Mesendoderm (in vitro differentiated cells): ENCODE data around the gene KRTAP15-1. TPM values are rescaled to one million over a fixed set of nuclear protein-coding genes. Genes with fewer than 3 reads are reported as not detected.

Experiments used
- DNase-seq: peaks from one replicate; pipeline ENCODE4 v3.0.0; 2013
- H2AK5ac ChIP-seq: 2 replicates; pipeline ENCODE4 v1.6.1; 2013; ENCODE audit warnings: low read length, inconsistent platforms
- H2BK120ac ChIP-seq: 2 replicates; pipeline ENCODE4 v1.6.1; 2013; ENCODE audit warnings: low read depth, mild to moderate bottlenecking, low read length, moderate library complexity, mixed read lengths
- H2BK15ac ChIP-seq: replicated peaks from 2 replicates; pipeline ENCODE4 v1.6.1; 2013; ENCODE audit warnings: low read depth, mild to moderate bottlenecking, moderate library complexity
- H2BK5ac ChIP-seq: 2 replicates; pipeline ENCODE4 v1.6.1; 2013; ENCODE audit warnings: low read length, inconsistent platforms
- H3K18ac ChIP-seq: 2 replicates; pipeline ENCODE4 v1.6.1; 2013; ENCODE audit warnings: mild to moderate bottlenecking, low read length, mixed read lengths
- H3K23ac ChIP-seq: one replicate; pipeline ENCODE4 v1.6.1; 2013; ENCODE audit warnings: low read length
- H3K27ac ChIP-seq: 2 replicates; pipeline ENCODE4 v1.5.1; 2013; ENCODE audit warnings: low read depth, mild to moderate bottlenecking, inconsistent platforms, low read length, moderate library complexity
- H3K27me3 ChIP-seq: 2 replicates; pipeline ENCODE4 v1.6.1; 2013; ENCODE audit warnings: low read length, control low read depth, mild to moderate bottlenecking, inconsistent platforms; ENCODE audit not compliant: insufficient read depth, poor library complexity
- H3K36me3 ChIP-seq: 2 replicates; pipeline ENCODE4 v1.6.1; 2013; ENCODE audit warnings: low read length, inconsistent platforms; ENCODE audit not compliant: control insufficient read depth, insufficient read depth
- H3K4ac ChIP-seq: one replicate; pipeline ENCODE4 v1.6.1; 2013; ENCODE audit warnings: low read depth, mild to moderate bottlenecking, low read length, moderate library complexity
- H3K4me1 ChIP-seq: 2 replicates; pipeline ENCODE4 v1.6.1; 2013; ENCODE audit warnings: low read depth, low read length, inconsistent platforms; ENCODE audit not compliant: control insufficient read depth
- H3K4me2 ChIP-seq: 2 replicates; pipeline ENCODE4 v1.6.1; 2013; ENCODE audit warnings: low read length
- H3K4me3 ChIP-seq: 2 replicates; pipeline ENCODE4 v1.5.1; 2013; ENCODE audit warnings: mild to moderate bottlenecking, low read length
- H3K56ac ChIP-seq: one replicate; pipeline ENCODE4 v1.6.1; 2013; ENCODE audit warnings: low read length
- H3K79me1 ChIP-seq: 2 replicates; pipeline ENCODE4 v1.6.1; 2013; ENCODE audit warnings: low read length, inconsistent platforms
- H3K79me2 ChIP-seq: 2 replicates; pipeline ENCODE4 v1.6.1; 2013; ENCODE audit warnings: mild to moderate bottlenecking, low read length; ENCODE audit not compliant: control insufficient read depth, insufficient read depth
- H3K9ac ChIP-seq: 2 replicates; pipeline ENCODE4 v1.6.1; 2013; ENCODE audit warnings: low read length, inconsistent platforms
- H4K5ac ChIP-seq: one replicate; pipeline ENCODE4 v1.6.1; 2013; ENCODE audit warnings: low read length
- H4K8ac ChIP-seq: one replicate; pipeline ENCODE4 v1.6.1; 2013; ENCODE audit warnings: low read depth, mild to moderate bottlenecking, control low read depth, low read length, moderate library complexity
- WGBS: extraction: QIAGEN DNeasy Blood & Tissue Kit; methylation state at CpG from one replicate; pipeline ENCODE4 v1.1.7; 2013; ENCODE audit warnings: low lambda C conversion rate, missing lambda C conversion rate; ENCODE audit not compliant: insufficient coverage; ENCODE audit errors: extremely low coverage; 5-methylcytosine and 5-hydroxymethylcytosine counted together
- polyA plus RNA-seq, 2 experiments: library from polyadenylated mRNA; stranded (reverse); fragments of 200-250 nt; gene quantifications; one replicate each; pipeline ENCODE4 v1.2.3, GENCODE V29; 2013

Gene KRTAP15-1
- not detected for polyA plus RNA-seq (2013, experiment 1 of 2)
- not detected for polyA plus RNA-seq (2013, experiment 2 of 2)

- H3K4ac ChIP-seq, result no peak within 1 kb of the TSS
- no peak within 1 kb of the TSS for H2BK120ac ChIP-seq
- H3K4me1 ChIP-seq, result no peaks in the 10 kb centered on the region
- H2AK5ac ChIP-seq, result no peak within 1 kb of the TSS
- DNase-seq, result no peak
- no peaks in the 10 kb centered on the region for H3K27me3 ChIP-seq
- H3K4me2 ChIP-seq, result no peak within 1 kb of the TSS
- H2BK5ac ChIP-seq, result no peak within 1 kb of the TSS
- no peaks in the 10 kb centered on the region for H3K36me3 ChIP-seq
- H3K79me2 ChIP-seq, result no peaks in the 10 kb centered on the region
- no CpG with 5 or more reads among the region's 5 CpGs for WGBS
- H3K56ac ChIP-seq, result no peak within 1 kb of the TSS
- no peak within 1 kb of the TSS for H3K4me3 ChIP-seq
- H3K9ac ChIP-seq, result no peak within 1 kb of the TSS
- H4K8ac ChIP-seq, result no peak within 1 kb of the TSS
- H3K27ac ChIP-seq, result no peak within 1 kb of the TSS
- H2BK15ac ChIP-seq, result no peak within 1 kb of the TSS
- H3K23ac ChIP-seq, result no peak within 1 kb of the TSS
- no peak within 1 kb of the TSS for H3K18ac ChIP-seq
- no peak within 1 kb of the TSS for H4K5ac ChIP-seq
- H3K79me1 ChIP-seq, result no peaks in the 10 kb centered on the region
Observed at GRCh38 chr21:30439975-30440374, at the start of gene KRTAP15-1. Gene KRTAP15-1, plus strand, starts transcription at chr21:30440275. Its CDS starts 53 bp downstream, at chr21:30440328.

GRCh38 chr21:30391492-30392025 lies 48.5 kb upstream of the KRTAP15-1 start:
- H2BK120ac ChIP-seq, result no peak overlapping the region
- H3K4ac ChIP-seq, result no peak overlapping the region
- no peak overlapping the region for H3K18ac ChIP-seq
- no peak overlapping the region for H2BK15ac ChIP-seq
- H2BK5ac ChIP-seq, result no peak overlapping the region
- no peaks in the 10 kb centered on the region for H3K27me3 ChIP-seq
- no peak overlapping the region for H3K4me2 ChIP-seq
- no peak for DNase-seq
- no CpG with 5 or more reads among the region's 2 CpGs for WGBS
- no peaks in the 10 kb centered on the region for H3K36me3 ChIP-seq
- no peak overlapping the region for H3K23ac ChIP-seq
- no peak overlapping the region for H3K4me3 ChIP-seq
- no peaks in the 10 kb centered on the region for H3K79me2 ChIP-seq
- H3K4me1 ChIP-seq, result no peaks in the 10 kb centered on the region
- no peak overlapping the region for H4K5ac ChIP-seq
- no peaks in the 10 kb centered on the region for H3K79me1 ChIP-seq
- no peak overlapping the region for H3K56ac ChIP-seq
- H3K27ac ChIP-seq, result no peak overlapping the region
- no peak overlapping the region for H3K9ac ChIP-seq
- no peak overlapping the region for H2AK5ac ChIP-seq
- H4K8ac ChIP-seq, result no peak overlapping the region

- no peak within 1 kb of the TSS for H3K27ac ChIP-seq
- no peak within 1 kb of the TSS for H2BK120ac ChIP-seq
- H3K23ac ChIP-seq, result no peak within 1 kb of the TSS
- H3K79me2 ChIP-seq, result no peaks in the 10 kb centered on the region
- no peak within 1 kb of the TSS for H3K4ac ChIP-seq
- no peak within 1 kb of the TSS for H4K5ac ChIP-seq
- H3K18ac ChIP-seq, result no peak within 1 kb of the TSS
- H2AK5ac ChIP-seq, result no peak within 1 kb of the TSS
- no peak within 1 kb of the TSS for H3K56ac ChIP-seq
- H3K9ac ChIP-seq, result no peak within 1 kb of the TSS
- no peak for DNase-seq
- no peak within 1 kb of the TSS for H4K8ac ChIP-seq
- H3K27me3 ChIP-seq, result no peaks in the 10 kb centered on the region
- no peak within 1 kb of the TSS for H2BK5ac ChIP-seq
- no peak within 1 kb of the TSS for H2BK15ac ChIP-seq
- no peak within 1 kb of the TSS for H3K4me3 ChIP-seq
- no CpG with 5 or more reads among the region's 4 CpGs for WGBS
- no peak within 1 kb of the TSS for H3K4me2 ChIP-seq
- H3K79me1 ChIP-seq, result no peaks in the 10 kb centered on the region
- no peaks in the 10 kb centered on the region for H3K36me3 ChIP-seq
- no peaks in the 10 kb centered on the region for H3K4me1 ChIP-seq
Observed at GRCh38 chr21:30395731-30396130, 44.3 kb upstream of the KRTAP15-1 start, which contains the start of gene KRTAP13-1. Gene KRTAP13-1, plus strand, starts transcription at chr21:30396031. Its CDS starts 56 bp downstream, at chr21:30396087.

- Histone ChIP-seq H3K4me1 (no peaks in the 10 kb centered on the region), H2BK15ac (no peak overlapping the region), H2AK5ac (no peak overlapping the region), H4K8ac (no peak overlapping the region), H3K18ac (no peak overlapping the region), H3K9ac (no peak overlapping the region), H2BK120ac (no peak overlapping the region), H3K36me3 (no peaks in the 10 kb centered on the region), H3K27me3 (no peaks in the 10 kb centered on the region), H3K4me3 (no peak overlapping the region), H2BK5ac (no peak overlapping the region), H3K4ac (no peak overlapping the region), H3K79me2 (no peaks in the 10 kb centered on the region), H3K27ac (no peak overlapping the region), H3K4me2 (peak overlapping the region; percentile 20), H4K5ac (peak overlapping the region; percentile 81), H3K23ac (no peak overlapping the region), H3K79me1 (no peaks in the 10 kb centered on the region), H3K56ac (peak overlapping the region; percentile 34)
- WGBS, result no CpG with 5 or more reads among the region's 14 CpGs
- DNase-seq, result peak; percentile 99
Observed at GRCh38 chr21:30408782-30409494, 31.1 kb upstream of the KRTAP15-1 start.

- H3K4me3 ChIP-seq, result no peak overlapping the region
- H3K56ac ChIP-seq, result no peak overlapping the region
- no peak overlapping the region for H2BK15ac ChIP-seq
- no peak overlapping the region for H3K27ac ChIP-seq
- no peak overlapping the region for H4K5ac ChIP-seq
- no peak overlapping the region for H2AK5ac ChIP-seq
- no peak overlapping the region for H3K9ac ChIP-seq
- H3K36me3 ChIP-seq, result no peaks in the 10 kb centered on the region
- H2BK120ac ChIP-seq, result no peak overlapping the region
- H3K4ac ChIP-seq, result no peak overlapping the region
- no peak overlapping the region for H3K4me2 ChIP-seq
- H3K27me3 ChIP-seq, result no peaks in the 10 kb centered on the region
- H3K79me2 ChIP-seq, result no peaks in the 10 kb centered on the region
- no peaks in the 10 kb centered on the region for H3K79me1 ChIP-seq
- WGBS, result no CpG with 5 or more reads among the region's 5 CpGs
- H3K23ac ChIP-seq, result no peak overlapping the region
- no peak overlapping the region for H2BK5ac ChIP-seq
- no peaks in the 10 kb centered on the region for H3K4me1 ChIP-seq
- no peak overlapping the region for H3K18ac ChIP-seq
- DNase-seq, result no peak
- no peak overlapping the region for H4K8ac ChIP-seq
Observed at GRCh38 chr21:30415993-30416392, 24.1 kb upstream of the KRTAP15-1 start.
